ENCODE results near the gene INO80B. TPM values are rescaled to one million over a fixed set of nuclear protein-coding genes. Genes with fewer than 3 reads are reported as not detected.

Gene INO80B
- total and polyA plus RNA-seq, 2 donors (not counting 1 experiment from before 2014, with no cell fraction given): 30.4 to 78.6 TPM

- H3K36me3 ChIP-seq (replicated peaks in 1 of 2; ENCODE audit: control extremely low read depth in 1 of 2, control insufficient read depth in 1 of 2, extremely low read depth in 1 of 2, insufficient read depth in 2 of 2, low read length in 1 of 2): no peaks in the 10 kb centered on the region
- H3K27me3 ChIP-seq (replicated peaks in 1 of 4; ENCODE audit: control extremely low read depth in 1 of 4, control insufficient read depth in 3 of 4, insufficient read depth in 4 of 4, low read length in 3 of 4): peaks cover 0 to 43% (median 13%) of the 10 kb centered on the region in 4 experiments
- Mint-ChIP-seq H3K4me1 (peaks cover 47% of the 10 kb centered on the region), H3K4me3 (peak overlapping the region; percentile 83), H3K27ac (peak overlapping the region; percentile 67), H3K27me3 (peaks cover 17% of the 10 kb centered on the region), H3K9me3 (ENCODE audit: insufficient read depth) (no peaks in the 10 kb centered on the region)
- H4K20me1 ChIP-seq (ENCODE audit: control insufficient read depth, insufficient read depth, low read length, poor library complexity, severe bottlenecking): no peaks in the 10 kb centered on the region
- peaks cover 0 to 9% (median 0%) of the 10 kb centered on the region in 3 donors for H3K9me3 ChIP-seq (ENCODE audit: control extremely low read depth in 1 of 3, control insufficient read depth in 2 of 3, insufficient read depth in 1 of 3, low read length in 2 of 3)
- POLR2A ChIA-PET: interaction anchor here (0.5 to 1.4 kb wide), 5 partner anchors 14 to 258 kb away, joined by 3 to 7 read pairs (median 4); partner anchors contain the start of genes C2orf81, INO80B, WBP1 and WDR54
- H3K4me3 ChIP-seq (ENCODE audit: control extremely low read depth in 1 of 5, extremely low read depth in 1 of 5, insufficient read depth in 1 of 5, low read depth in 2 of 5, low read length in 4 of 5): peak overlapping the region; percentile 14 to 55 (median 49)
- CTCF ChIA-PET: interaction anchor here (0.7 to 1.3 kb wide), 8 partner anchors 13 to 91 kb away, joined by 3 to 7 read pairs (median 3); no protein-coding TSS in a partner anchor
- peak overlapping the region; percentile 60 for H3K9ac ChIP-seq (ENCODE audit: low read length)
- H3K4me1 ChIP-seq (ENCODE audit: control insufficient read depth in 2 of 2, insufficient read depth in 2 of 2, low read length in 2 of 2): peaks cover 36 to 46% of the 10 kb centered on the region in 2 donors
- TF ChIP-seq CTCF (IDR thresholded peaks at IDR 0.05) (peak; percentile 26), EZH2 (IDR thresholded peaks at IDR 0.05; ENCODE audit: borderline replicate concordance, insufficient read depth, low read depth, low read length, poor library complexity, severe bottlenecking) (no peak)
- DNase-seq (peak; percentile 78), ATAC-seq (ENCODE audit: low read depth) (peak; percentile 96)
- no peaks in the 10 kb centered on the region for H3K79me2 ChIP-seq (ENCODE audit: control insufficient read depth, insufficient read depth, low read length)
- peak overlapping the region; percentile 72 for H2AFZ ChIP-seq (ENCODE audit: insufficient read depth, low read depth, low read length, poor library complexity, severe bottlenecking)
- 27% methylated on average over 40 of the region's 45 CpGs for WGBS (ENCODE audit: insufficient coverage)
- H3K4me2 ChIP-seq (replicated peaks; ENCODE audit: low read depth, low read length, poor library complexity, severe bottlenecking): peak overlapping the region; percentile 95
- H3K27ac ChIP-seq (ENCODE audit: low read length in 2 of 2): no peak overlapping the region
- intact Hi-C loops (cut with micrococcal nuclease): loop anchor here (1.0 kb wide), 2 partner anchors 14 to 19 kb away; partner anchors contain the start of genes C2orf81 and WDR54
Observed at GRCh38 chr2:74440378-74441169, 14.3 kb upstream of the INO80B start.

Data from B cell (primary cell).